ENCODE data around the gene CRTAP.
"Not testable (repeated sequence)": the region's sequence is repeated elsewhere in the genome, so short reads cannot be mapped to it uniquely, and the experiment has no call there.

CRTAP gene

GRCh38 chr3:33144433-33144832, 30.6 kb downstream of the CRTAP start:
- no peak for DNase-seq

DNA sequence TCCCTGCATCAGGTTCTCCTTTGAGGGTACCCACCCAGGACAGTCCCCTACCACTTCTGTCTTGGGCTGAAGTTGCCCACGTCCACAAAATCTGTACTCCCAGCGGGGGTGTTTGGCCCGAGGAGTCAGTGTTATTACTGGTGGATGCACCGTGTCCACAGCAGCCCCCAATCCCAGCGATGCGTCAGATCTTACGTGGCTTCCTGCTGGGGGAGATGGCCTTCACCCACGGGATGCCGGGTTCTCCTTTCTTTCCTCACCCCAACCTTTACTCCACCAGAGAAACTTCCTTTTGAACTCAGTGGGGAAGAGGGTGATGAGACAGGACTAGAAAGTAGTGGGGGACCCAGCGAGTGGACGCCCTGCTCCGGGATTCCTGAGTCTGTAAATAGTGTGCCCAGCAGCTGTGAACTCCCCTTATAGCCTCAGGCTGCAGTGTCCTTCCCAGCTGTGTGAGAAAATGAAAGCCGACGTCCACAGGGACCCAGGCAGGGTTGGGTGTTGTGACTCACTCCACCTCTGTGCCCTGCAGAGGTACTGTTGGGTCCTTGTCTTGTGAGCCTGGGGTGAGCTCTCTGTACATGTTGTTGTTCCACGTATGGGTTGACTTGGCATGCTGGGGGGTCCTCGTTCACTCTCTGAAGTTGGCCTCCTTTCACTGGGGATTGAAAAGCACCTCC, 31.5 kb downstream of the CRTAP start:
- no peak for DNase-seq

GRCh38 chr3:33145901-33146580, 32.2 kb downstream of the CRTAP start:
- DNase-seq, result no peak

DNA sequence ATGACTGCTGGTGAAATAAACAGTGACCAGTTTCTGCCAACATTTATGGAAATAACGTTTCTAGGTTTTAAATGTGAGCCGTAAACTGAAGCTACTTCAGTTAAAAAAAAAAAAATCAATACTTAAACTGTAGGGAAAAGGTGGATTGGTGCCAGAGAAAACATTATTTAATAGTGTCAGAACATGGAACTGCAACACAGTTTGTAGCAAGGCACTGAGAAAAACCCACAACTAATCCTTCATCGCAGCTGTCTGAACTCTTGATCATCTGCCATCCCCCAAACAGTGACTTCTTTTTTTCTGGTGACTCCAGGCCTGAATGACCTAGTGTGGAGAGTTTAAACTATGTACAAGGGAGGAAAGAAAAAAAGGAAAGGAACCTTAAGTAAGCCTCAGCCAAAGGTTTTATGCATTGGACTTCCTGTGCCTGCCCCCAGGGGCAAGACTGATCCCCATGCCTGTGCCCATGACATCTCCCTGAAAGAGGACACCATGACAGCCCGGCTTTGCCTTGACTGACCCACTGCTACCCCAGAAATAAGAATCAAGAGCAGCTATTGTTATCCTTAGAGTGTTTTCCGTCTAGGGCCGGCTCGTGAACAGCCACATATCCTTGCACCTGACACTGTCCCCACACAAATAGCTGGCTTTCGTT, 33.1 kb downstream of the CRTAP start:
- DNase-seq, result peak in 1 of 2 experiments; percentile 14

GRCh38 chr3:33149342-33149741, 35.5 kb downstream of the CRTAP start:
- DNase-seq, result peak; percentile 64 to 68

DNA sequence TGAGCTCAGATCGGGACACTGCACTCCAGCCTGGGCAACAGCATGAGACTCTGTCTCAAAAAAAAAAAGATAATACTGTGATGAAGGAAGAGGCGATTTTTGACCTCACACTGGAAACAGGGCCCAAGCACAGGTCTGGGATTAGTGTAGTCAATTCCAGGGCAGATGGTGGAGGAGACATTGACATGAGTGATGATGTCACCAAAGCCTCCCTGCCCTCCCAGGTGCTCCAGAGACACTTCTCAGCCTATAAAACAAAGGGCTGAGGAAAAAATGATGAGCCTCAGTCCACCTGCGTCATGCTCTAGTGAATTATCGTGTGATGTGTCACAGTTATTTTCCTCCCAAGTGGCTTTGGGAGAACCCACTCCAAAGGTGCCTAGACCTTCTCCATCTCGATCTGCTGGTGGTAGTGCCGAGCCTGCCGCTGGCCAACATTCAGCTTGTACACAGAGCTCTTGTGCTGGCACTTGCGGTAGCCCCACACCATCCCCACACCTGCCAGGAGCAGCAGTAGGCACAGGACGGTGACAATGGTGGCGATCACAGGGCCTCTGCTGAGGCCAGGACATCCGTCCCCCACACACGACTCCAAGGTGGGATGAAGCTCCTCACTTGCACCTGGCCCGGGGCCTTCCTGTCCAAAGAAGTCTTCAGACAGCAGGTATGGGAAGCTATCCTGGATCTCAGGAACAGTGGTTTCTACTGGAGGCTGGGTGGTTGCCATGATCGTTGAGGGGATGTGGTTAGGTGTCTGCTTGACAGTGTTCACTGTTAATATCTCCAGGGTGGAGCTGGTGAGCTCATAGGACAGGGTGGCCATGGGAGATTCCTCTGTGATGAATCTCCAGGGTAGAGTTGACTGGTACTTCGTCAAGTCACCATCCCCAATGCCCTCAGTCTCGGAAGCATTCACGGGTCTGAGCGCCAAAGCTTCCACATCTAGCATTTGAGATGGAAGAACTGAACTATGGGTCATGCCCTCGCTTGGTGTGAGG, 38.8 kb downstream of the CRTAP start:
- DNase-seq, result no peak

DNA sequence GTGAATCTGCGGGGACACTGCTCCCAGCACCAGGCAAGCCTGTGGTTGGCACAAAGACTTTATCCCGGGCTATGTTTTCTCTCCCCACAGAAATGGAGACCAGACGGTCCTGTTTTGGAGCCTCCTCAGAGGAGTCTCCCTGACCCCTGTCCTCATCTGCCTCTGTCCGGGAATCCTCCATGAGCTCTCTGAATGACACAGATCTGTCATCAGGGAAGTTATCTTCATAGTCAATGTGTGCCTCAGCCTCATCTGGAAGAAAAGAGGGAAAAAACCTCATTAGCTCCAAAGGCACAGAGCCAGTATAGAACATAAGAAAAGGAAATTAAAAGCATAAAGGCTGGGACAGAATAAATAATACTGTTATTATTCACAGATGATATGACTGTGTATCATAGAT, 40.0 kb downstream of the CRTAP start:
- DNase-seq, result no peak

DNA sequence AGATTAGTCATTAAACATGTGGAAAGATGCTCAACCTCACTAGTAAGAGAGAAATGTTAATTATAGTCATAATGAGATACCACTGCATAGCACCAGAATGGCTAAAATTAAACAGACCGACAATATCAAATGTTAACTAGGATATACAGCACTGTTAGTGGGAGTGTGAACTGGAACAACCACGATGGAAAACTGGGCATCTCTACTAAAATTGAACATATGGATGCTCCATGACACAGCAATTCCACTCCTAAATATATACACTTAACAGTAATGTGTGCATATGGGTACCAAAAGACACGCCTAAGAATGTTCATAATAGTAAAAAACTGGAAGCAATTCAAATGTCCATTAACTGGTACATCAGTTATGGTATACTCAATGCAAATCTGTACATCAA, 41.5 kb downstream of the CRTAP start:
- no peak for DNase-seq

DNA sequence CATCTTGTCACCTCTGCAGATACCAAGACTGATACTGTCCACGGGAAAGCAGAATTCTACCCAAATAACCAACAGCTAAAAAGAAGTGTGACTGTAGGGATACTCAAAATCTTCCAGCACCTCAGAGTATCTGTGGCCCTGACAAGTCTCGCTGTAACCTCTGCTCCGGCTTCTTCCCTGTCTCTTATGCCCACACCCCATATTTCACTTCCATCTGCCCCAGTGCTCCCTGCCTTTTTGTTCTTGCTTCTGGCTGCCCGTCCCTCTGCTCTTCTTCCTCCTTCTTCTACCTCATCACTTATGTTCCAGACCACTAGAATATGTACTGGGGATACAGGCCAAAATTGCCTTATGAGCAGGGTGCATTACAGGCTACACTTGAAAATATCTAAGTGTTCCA, 45.4 kb downstream of the CRTAP start:
- no peak for DNase-seq

- no peak for DNase-seq
Measured at GRCh38 chr3:33159981-33160380, 46.2 kb downstream of the CRTAP start.

DNA sequence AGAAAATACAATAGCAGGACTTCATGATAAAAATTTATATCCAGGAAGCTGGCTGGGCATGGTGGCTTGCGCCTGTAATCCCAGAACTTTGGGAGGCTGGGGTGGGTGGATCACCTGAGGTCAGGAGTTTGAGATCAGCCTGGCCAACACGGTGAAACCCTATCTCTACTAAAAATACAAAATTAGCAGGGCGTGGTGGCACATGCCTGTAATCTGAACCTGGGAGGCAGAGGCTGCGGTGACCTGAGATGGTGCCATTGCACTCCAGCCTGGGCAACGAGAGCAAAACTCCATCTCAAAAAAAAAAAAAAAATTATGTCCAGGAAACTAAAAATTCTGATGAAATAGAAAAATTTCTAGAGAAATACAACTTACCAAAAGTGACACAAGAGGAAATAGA, 48.8 kb downstream of the CRTAP start:
- DNase-seq, result not testable (repeated sequence)

DNA sequence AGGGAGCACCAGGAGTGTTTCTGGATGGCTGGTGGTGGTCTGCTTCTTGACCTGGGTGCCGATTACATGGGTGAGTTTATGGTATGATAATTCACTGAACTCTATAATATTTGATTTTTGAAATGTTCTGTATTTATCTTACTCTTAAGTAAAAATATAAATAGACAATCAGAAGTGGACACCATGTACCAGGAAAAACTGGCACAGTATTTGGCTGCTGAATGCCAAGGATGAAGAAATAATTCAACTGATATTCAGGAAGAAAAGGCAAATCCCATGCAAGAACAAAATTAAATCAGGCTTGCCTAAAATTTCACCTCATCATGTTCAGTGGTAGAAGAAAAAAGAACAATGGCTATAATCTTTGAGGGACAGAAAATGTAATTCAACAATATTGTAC, 51.6 kb downstream of the CRTAP start:
- no peak for DNase-seq

DNA sequence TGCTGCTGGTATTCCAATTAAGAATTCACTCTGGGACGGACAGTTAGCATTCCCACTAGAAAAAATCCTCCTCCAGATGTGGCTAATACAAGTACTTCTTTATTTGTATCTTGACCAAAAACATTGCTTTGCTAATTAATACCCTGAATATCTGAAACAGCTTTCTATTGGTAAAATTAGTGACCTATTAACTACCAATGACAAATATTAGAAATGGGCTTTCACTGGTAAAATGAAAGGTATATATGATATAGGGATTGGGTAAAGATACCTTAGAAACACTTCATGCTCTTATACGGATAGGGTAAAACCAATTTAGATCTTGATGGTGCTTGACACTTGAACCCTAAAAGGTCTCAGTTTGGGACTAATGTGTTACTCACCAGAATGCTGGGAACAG, 52.3 kb downstream of the CRTAP start:
- no peak for DNase-seq

- DNase-seq, result no peak
Measured at GRCh38 chr3:33167284-33167683, 53.5 kb downstream of the CRTAP start.

GRCh38 chr3:33167716-33168336, 54.0 kb downstream of the CRTAP start:
- DNase-seq, result no peak

- no peak for DNase-seq
Measured at GRCh38 chr3:33170531-33170930, 56.7 kb downstream of the CRTAP start.

GRCh38 chr3:33171580-33171979, 57.8 kb downstream of the CRTAP start:
- no peak for DNase-seq

DNA sequence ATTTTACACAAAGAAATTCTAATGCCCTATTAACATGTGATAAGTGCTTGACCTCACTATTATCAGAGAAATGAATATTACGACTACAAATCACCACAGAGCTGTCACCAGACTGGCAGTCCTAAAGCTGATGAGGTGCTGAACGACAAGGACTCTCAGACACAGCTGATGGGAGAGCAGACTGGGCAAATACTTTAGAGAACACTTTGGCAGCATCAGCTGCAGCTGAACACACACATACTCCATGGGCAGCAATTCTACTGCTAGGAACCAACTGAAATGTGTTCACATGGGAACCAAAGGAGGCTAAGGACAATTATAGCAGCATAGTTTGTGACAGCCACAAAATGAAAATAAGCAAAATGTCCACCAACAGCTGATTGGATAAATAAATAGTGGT, 59.3 kb downstream of the CRTAP start:
- no peak for DNase-seq

DNA sequence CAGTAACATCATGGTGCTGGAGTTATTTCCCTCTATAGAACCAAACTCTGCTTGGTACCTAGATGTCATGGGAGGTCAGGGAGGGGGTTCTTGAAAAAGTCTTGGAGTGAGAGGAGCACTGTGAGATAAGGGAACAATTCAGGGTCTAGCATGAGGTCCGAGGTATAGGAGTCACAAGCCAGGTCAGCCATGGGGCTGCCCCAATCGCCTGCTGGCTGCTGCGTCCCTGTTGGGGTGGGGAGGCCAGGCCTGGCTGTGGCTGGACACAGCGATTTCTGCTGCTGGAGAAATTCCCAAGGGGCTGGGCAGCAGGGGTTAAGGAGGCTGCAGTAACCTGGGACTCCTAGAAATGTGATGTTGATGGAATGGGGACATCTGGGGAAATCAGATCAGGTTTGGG, 59.9 kb downstream of the CRTAP start:
- DNase-seq, result no peak

DNA sequence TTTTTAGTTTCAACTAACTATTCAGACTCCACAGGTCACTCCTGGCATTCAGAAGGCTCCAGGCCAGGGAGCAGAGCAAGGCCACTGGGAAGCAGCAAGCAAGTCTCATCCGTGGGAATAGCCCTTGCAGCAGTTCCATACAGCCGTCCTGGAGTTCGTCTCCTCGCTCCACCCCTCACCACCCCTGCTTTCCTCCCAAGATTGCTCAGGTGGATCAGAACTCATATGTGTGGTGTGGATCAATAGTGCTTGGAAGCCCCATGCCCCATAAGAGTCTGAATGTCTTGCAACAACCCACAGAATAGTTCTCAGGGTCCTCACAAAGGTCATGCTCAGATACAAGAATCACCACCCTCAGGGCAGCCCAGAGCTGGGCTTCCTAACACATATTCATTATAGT, 60.3 kb downstream of the CRTAP start:
- no peak for DNase-seq

DNA sequence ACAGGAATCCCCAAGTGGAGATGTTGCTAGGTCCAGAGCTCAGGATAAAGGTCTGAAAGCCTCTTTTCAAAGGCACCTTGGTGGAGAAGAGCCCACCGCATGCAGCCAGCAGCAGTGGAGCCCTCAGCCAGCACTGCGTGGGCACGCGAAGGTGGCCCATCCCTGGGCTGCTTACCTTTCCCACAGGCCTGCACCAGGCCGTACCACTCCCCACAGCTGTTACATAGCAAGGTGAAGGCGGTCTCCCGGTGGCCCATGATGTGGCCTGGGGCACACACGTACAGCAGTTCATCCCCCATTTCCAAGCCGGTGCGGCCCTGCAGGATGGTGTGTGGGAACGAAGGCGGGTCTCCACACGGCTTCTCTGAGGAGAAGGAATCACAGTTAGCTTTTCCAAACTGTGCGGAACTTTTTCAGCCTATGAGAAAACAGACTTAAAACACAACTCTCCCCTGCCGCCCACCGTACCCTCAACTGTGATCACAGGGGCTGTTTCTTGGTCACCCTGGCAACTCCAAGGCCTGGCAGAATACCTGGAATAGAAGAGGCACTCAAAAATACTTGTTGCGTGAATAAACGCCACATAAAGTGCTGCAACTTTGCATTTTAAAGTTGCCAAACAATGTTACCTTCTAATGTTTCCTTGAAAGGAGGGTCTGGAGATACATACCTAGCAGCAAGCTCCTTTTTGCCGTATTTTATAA, 61.0 kb downstream of the CRTAP start:
- DNase-seq, result no peak

DNA sequence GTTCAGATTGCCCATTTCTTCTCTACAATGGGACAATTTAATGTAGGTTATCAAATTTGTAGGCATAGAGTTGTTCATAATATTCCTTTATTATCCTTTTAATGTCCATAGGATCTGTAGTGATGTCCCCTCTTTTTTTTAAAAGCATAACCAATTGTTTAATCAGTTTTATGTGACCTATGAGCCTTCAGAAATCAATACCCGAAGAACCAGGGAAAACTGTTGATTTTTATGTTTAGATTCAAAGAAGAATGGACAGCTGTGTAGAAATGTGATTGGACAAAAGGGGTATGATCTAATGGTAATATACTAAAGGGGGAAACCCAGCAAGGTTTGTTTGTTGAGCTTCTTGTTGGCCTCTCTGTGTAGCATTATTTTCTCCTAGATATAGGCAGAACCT, 65.3 kb downstream of the CRTAP start:
- DNase-seq, result no peak
